Measurements from ENCODE around the gene ERC2.

GRCh38 chr3:55801676-55802075 is 666.6 kb downstream of the ERC2 start:
- TF ChIP-seq FOXO4 (CRISPR knock-in tag; conservative IDR thresholded peaks at IDR 0.05) (no peak), FOXM1 (CRISPR knock-in tag; IDR thresholded peaks at IDR 0.05) (no peak), CTCF (CRISPR knock-in tag; IDR thresholded peaks at IDR 0.05) (no peak)
